ENCODE measurements around the gene LAMC3.

Gene LAMC3

GRCh38 chr9:130979591-130980385 is 29.2 kb upstream of the LAMC3 start:
- DNase-seq, result no peak

GRCh38 chr9:130980526-130980925 is 28.4 kb upstream of the LAMC3 start:
- DNase-seq, result no peak

DNA sequence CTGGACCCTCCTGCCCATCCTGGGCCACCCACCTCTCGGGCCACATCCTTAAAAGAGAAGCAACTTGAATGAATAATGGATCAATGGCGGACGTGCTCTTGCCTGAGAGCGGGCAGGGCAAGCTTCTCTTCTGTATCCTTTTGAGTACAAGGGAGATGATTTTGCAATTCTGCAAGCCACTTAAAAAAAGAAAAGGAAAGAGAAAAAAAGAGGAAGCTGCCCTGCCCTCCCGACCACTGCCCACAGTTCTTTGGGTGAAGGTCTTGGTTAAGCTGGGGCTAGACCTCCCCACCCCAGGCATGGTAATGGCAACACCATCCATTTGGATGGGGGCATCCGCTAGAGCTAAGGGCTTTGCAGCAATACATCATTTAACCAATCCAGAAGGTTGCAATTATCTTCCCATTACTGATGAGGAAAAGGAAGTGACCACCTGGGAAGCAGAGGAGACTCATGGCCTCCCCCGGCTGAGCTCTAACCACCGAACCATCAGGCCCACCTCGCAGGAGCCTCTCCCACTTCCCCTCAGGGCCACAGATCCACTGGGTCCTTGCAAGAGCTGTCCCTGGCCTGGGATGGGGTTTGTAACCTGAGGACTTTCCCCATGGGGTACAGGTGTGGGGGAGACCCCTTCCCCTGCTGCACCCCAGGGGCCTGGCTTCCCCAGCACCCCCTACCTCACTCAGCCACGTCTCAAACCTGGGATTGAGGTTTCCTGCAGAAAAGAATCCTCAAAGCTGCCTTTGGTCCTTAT is 27.8 kb upstream of the LAMC3 start:
- DNase-seq, result no peak

DNA sequence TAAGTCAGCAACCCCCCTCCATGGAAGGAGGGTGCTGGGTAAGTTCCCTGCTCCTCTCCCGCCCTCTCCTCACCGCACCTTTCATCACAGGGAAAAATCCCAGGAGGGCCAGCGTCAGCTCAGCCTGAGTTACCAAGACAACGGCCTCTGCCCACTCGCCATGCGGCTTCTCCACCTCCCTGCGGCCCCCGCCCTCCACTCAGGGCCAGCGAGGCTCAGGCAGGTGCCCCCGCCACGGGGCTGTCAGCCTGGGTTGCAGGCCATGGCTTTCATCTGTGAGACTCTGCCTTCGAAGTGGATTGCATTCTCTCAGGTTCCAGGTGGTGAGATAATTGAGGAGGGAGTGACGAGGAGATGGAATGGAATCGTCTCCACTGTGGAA is 27.2 kb upstream of the LAMC3 start:
- no peak for DNase-seq

DNA sequence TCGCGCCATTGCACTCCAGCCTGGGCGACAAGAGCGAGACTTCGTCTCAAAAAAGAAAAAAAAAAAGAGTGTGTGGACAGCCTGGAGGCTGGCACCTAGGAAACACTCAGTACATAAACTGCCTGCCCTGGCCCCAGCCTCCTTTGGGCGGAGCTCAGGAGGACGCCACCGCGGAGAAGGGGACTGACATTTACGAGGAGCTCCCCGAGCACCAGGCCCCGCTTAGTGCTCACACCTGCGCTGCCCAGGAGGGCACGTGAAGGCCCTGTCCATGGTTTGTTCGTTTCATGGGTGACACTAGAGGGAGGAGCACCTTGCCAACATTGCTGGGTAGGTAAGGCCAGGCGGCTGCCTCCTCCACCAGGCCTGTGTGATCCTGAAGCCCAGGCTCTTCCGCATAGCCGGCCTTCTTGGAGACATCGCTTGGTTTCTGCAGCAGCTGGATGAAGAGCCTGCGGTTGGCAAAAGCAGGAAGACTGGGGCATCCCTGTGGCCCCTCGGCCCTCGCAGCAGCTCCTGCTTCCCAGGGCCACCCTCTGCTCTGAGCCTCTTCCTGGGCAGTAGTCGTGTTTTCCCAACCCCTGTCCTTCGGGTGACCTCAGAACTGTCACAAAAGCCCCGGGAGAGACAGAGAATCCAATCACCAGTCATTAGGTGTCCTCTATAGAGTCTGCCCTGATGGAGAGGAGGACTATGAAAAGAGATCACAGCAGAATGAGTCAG is 26.2 kb upstream of the LAMC3 start:
- no peak for DNase-seq

- no peak for DNase-seq
Measured at GRCh38 chr9:130983359-130983670, 25.7 kb upstream of the LAMC3 start.

GRCh38 chr9:130983970-130984369 is 25.0 kb upstream of the LAMC3 start:
- DNase-seq, result no peak

DNA sequence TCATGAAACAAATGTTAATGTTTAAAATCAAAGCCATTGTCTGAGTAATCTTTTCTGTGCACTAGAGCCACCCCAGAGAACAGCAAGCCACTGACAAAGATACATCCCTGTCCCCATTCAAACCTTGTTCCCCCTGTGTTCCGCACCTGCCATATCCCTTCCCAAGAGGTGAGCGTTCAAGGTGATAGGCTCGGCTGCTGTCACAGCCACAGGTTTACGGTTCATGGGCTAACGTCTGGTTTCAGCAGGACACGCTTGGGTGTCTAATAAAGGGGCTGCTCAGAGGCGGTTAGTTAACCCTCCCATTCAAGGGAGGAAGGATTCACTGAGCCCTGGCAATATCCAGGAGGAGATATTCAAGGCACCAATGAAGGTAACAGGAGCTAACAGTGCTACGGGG is 24.5 kb upstream of the LAMC3 start:
- no peak for DNase-seq

DNA sequence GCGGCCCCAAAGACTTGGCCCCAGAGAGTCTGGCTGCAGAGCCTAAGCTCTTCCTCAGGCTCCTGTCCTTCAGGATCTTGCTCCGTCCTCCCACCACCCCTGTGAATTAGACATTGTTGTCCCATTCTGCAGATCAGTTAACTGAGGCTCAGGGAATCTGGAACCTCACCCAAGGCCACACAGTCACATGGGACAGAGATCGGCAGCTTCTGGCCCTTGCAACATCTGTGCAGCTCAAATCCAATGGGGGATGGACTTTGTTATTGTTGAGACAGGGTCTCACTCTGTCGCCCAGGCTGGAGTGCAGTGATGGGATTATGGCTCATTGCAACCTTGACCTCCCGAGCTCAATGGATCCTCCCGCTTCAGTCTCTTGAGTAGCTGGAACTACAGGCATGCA is 23.9 kb upstream of the LAMC3 start:
- DNase-seq, result no peak

- DNase-seq, result no peak
Measured at GRCh38 chr9:130985606-130986162, 23.3 kb upstream of the LAMC3 start.

- no peak for DNase-seq
Measured at GRCh38 chr9:130986356-130986965, 22.5 kb upstream of the LAMC3 start.

- DNase-seq, result no peak
Measured at GRCh38 chr9:130987054-130987453, 21.9 kb upstream of the LAMC3 start.

- DNase-seq, result no peak
Measured at GRCh38 chr9:130987738-130988399, 21.1 kb upstream of the LAMC3 start.

GRCh38 chr9:130988400-130988747 is 20.6 kb upstream of the LAMC3 start:
- DNase-seq, result no peak

- DNase-seq, result no peak
Measured at GRCh38 chr9:130988905-130989304, 20.1 kb upstream of the LAMC3 start.

DNA sequence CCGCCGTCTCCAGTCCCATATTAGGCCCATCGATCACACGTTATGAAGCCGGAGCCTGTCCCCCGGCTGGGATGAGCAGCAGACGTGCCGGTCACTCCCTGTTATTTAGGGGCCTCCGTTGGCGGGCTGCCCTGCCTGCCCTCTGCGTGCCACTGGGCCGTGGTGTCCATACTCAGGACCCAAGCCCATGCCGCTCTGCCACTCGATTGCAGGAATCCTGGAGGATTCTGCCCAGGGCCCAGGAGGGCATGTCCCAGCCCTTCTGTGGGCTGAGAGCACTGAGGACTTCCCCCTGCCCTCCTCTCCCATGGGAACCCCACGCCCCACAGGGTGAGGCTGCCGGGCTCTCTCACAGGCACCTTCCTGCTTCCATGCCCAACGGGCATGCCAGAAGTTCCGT is 19.6 kb upstream of the LAMC3 start:
- no peak for DNase-seq

GRCh38 chr9:130989891-130990290 is 19.1 kb upstream of the LAMC3 start:
- DNase-seq, result no peak

GRCh38 chr9:130990306-130990977 is 18.5 kb upstream of the LAMC3 start:
- DNase-seq, result no peak

DNA sequence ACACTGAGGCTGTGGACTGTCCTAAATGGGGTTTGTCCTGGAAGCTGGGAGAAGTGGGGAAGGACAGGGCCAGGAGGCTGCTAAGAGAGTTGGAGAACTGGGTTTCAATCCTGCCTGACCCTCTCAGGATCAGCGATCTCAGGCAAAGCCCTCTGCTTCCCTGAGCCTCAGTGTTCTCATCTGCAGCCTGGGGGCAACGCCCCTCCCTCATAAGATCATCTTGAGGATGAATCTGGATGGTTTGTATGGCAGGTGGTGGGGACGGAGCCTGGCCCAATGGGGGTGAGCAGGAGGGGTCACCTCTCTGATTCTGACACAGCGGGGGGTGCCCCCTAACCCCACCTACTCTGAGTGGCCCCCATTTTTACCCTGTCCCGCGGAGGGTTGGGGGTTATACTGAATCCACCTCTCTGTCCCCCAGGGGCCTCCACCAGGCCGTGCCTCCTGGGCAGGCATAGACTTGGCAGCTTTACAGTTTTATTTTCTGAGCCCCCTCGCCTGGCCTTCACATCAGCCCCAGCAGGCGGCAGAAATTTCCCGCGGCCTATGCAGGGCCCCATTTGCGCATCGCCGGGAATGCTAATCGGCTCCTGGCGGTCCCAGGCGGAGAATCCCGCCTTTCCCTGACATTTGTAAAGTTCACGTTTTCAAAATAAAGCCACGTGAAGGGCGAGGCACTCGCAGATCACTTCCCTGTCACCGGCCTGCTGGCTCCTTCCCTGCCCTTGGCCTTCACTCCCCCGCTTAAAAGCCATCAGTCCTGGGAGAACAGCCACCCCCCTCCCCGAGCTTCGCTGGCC is 17.8 kb upstream of the LAMC3 start:
- DNase-seq, result no peak

DNA sequence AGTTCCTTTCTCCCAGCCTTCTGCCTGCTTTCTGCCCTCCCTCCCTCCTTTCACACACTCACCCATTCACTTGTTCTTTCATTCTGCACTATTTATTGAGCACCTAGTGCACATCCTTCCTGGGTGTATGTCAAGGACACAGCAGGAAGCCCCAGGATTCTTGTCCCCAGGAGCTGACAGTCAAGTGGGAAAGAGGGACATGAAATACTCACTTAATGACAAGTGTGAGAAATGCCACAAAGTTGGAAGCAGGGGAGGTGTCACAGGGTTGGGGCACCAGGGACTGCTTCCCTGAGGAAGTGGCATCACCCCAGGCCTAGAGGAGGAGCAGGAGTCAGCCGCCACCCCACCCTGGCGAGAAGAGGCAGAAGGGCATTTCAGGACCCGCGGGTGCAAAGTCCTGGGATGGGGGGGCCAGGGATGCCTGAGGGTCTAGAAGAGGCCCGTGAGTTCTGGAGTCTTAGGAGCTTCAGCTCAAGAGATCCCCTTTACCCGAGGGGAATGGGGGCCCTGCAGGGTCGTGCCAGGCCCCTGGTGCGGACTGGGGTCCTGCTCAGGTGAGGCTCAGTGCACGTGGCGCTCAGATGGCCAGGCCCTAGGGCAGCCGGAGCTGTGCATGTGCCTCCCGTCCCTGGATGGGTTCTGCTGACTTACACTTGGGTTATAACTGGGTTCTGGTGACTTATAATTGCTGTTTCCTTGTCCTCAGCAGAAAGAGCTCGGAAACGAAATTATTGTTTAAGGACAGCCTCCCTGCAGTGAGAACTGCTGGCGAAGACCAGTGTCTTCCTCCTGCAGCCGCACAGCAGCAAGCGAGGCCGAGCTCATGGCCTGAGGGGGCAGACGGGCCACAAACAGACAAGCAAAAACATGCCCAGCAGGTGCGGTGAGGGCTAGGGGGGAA is 16.9 kb upstream of the LAMC3 start:
- DNase-seq, result no peak
